A172 (cell line): ENCODE measurements around the gene SNRPF. TPM values are rescaled to one million over a fixed set of nuclear protein-coding genes. Genes with fewer than 3 reads are reported as not detected.

Experiments used
- DNase-seq: peaks from one replicate; pipeline ENCODE4 v3.0.0-alpha.2; 2015; ENCODE audit warnings: low spot score
- total RNA-seq: library from RNA; depleted of rRNA; stranded (reverse); fragments of >200 nt; shearing (Covaris generic); gene quantifications from 2 replicates; pipeline ENCODE4 v1.2.3, GENCODE V29; 2014; rRNA removed

The SNRPF gene
- total RNA-seq, 1 experiment from 2014 or later, result 54.8 TPM

- no peak for DNase-seq
Measured at GRCh38 chr12:95859344-95859816, 628 bp downstream of the SNRPF start.

GRCh38 chr12:95859947-95860850 is 1.4 kb downstream of the SNRPF start:
- DNase-seq, result no peak

GRCh38 chr12:95862038-95862437 is 3.3 kb downstream of the SNRPF start:
- DNase-seq, result no peak

GRCh38 chr12:95863337-95863736 is 4.6 kb downstream of the SNRPF start:
- no peak for DNase-seq

- no peak for DNase-seq
Measured at GRCh38 chr12:95870897-95871296, 12.1 kb downstream of the SNRPF start.

GRCh38 chr12:95874452-95874851 is 15.7 kb downstream of the SNRPF start:
- no peak for DNase-seq

GRCh38 chr12:95877622-95878021 is 18.9 kb downstream of the SNRPF start:
- peak; percentile 41 for DNase-seq

- no peak for DNase-seq
Measured at GRCh38 chr12:95880895-95881294, 22.1 kb downstream of the SNRPF start.

GRCh38 chr12:95881331-95881955 is 22.7 kb downstream of the SNRPF start:
- DNase-seq, result no peak

- peak; percentile 50 for DNase-seq
Measured at GRCh38 chr12:95882080-95882479, 23.3 kb downstream of the SNRPF start.

GRCh38 chr12:95882873-95883272 is 24.1 kb downstream of the SNRPF start:
- DNase-seq, result no peak

- no peak for DNase-seq
Measured at GRCh38 chr12:95884998-95885397, 26.2 kb downstream of the SNRPF start.

GRCh38 chr12:95887311-95887710 is 28.6 kb downstream of the SNRPF start:
- DNase-seq, result no peak

GRCh38 chr12:95890958-95891357 is 32.2 kb downstream of the SNRPF start:
- no peak for DNase-seq

- DNase-seq, result no peak
Measured at GRCh38 chr12:95896846-95897245, 38.1 kb downstream of the SNRPF start.

GRCh38 chr12:95898081-95898480 is 39.3 kb downstream of the SNRPF start:
- DNase-seq, result no peak

GRCh38 chr12:95908573-95908972 is 49.8 kb downstream of the SNRPF start:
- peak; percentile 8 for DNase-seq

- no peak for DNase-seq
Measured at GRCh38 chr12:95909871-95910270, 51.1 kb downstream of the SNRPF start.

Other genes starting within 250 kb of the SNRPF start
- gene NTN4, start 68.2 kb upstream of the SNRPF start, total RNA-seq, result 9.9 and 14.1 TPM in 2 replicates
- 0.07 TPM in 1 of 2 replicates, not detected in the other for gene CCDC38, start 83.7 kb downstream of the SNRPF start, total RNA-seq
- 0.65 and 0.79 TPM in 2 replicates for gene AMDHD1, start 84.4 kb downstream of the SNRPF start, total RNA-seq
- not detected in 2 replicates for gene HAL, start 137.4 kb downstream of the SNRPF start, total RNA-seq
- gene LTA4H, start 176.6 kb downstream of the SNRPF start, total RNA-seq, result 87.0 and 92.3 TPM in 2 replicates